Measurements from ENCODE around the gene RAVER1. TPM values are rescaled to one million over a fixed set of nuclear protein-coding genes. Genes with fewer than 3 reads are reported as not detected.

Gene RAVER1
- total RNA-seq, 1 experiment from 2014 or later = 55.6 TPM

DNA sequence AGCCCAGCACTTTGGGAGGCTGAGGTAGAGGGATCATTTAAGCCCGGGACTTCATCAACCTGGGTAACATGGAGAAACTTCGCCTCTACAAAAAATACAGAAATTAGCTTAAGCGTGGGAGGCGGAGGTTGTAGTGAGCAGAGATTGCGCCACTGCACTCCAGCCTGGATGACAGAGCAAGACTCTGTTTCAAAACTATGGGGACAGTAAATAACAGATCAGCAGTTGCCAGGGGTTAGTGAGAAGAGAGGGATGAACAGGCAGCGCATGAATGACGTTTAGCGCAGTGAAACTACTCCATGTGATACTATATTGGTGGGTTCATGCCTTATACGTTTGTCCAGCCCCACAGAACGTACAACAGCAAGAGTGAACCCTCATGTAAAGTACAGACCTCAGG is 13.2 kb upstream of the RAVER1 start:
- POLR2A ChIA-PET = no interaction called here

DNA sequence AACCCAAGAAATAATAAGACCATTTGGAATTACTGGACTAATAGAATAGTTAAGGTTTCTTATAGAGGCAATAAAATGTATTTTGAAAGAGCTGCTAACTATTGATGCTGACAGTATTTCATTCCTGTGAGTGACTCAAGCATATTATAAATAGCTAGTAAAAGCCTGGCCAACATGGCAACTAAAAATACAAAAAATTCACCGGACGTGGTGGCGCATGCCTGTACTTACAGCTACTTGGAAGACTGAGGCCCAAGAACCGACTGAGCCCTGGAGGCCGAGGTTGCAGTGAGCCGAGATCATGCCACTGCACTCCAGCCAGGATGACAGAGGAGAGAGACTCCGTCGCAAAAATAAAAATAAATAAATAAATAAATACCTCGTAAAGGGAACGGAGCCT is 11.5 kb upstream of the RAVER1 start:
- no peaks in the 10 kb centered on the region for H3K36me3 ChIP-seq (ENCODE audit: control insufficient read depth, insufficient read depth, low read length)
- no TSS peak for BruUV-seq (replicated peaks)
- intact Hi-C loops (cut with micrococcal nuclease; ENCODE audit: unreplicated experiment) (no loop called here), in situ Hi-C loops (cut with HindIII; ENCODE audit: low pct_unique_long_range_greater_than_20kb, low sequenced_read_pairs) (no loop called here)
- POLR2A ChIA-PET = no interaction called here
- DNase-seq (ENCODE audit: low read depth, low spot score) (no peak), ATAC-seq (no peak)
- TF ChIP-seq, protein P1, sequence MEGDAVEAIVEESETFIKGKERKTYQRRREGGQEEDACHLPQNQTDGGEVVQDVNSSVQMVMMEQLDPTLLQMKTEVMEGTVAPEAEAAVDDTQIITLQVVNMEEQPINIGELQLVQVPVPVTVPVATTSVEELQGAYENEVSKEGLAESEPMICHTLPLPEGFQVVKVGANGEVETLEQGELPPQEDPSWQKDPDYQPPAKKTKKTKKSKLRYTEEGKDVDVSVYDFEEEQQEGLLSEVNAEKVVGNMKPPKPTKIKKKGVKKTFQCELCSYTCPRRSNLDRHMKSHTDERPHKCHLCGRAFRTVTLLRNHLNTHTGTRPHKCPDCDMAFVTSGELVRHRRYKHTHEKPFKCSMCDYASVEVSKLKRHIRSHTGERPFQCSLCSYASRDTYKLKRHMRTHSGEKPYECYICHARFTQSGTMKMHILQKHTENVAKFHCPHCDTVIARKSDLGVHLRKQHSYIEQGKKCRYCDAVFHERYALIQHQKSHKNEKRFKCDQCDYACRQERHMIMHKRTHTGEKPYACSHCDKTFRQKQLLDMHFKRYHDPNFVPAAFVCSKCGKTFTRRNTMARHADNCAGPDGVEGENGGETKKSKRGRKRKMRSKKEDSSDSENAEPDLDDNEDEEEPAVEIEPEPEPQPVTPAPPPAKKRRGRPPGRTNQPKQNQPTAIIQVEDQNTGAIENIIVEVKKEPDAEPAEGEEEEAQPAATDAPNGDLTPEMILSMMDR (IDR thresholded peaks at IDR 0.05) = no peak
- TF ChIP-seq POLR2AphosphoS5 (IDR thresholded peaks at IDR 0.05; ENCODE audit: low read depth, low read length) = no peak
- TF ChIP-seq, protein P2, sequence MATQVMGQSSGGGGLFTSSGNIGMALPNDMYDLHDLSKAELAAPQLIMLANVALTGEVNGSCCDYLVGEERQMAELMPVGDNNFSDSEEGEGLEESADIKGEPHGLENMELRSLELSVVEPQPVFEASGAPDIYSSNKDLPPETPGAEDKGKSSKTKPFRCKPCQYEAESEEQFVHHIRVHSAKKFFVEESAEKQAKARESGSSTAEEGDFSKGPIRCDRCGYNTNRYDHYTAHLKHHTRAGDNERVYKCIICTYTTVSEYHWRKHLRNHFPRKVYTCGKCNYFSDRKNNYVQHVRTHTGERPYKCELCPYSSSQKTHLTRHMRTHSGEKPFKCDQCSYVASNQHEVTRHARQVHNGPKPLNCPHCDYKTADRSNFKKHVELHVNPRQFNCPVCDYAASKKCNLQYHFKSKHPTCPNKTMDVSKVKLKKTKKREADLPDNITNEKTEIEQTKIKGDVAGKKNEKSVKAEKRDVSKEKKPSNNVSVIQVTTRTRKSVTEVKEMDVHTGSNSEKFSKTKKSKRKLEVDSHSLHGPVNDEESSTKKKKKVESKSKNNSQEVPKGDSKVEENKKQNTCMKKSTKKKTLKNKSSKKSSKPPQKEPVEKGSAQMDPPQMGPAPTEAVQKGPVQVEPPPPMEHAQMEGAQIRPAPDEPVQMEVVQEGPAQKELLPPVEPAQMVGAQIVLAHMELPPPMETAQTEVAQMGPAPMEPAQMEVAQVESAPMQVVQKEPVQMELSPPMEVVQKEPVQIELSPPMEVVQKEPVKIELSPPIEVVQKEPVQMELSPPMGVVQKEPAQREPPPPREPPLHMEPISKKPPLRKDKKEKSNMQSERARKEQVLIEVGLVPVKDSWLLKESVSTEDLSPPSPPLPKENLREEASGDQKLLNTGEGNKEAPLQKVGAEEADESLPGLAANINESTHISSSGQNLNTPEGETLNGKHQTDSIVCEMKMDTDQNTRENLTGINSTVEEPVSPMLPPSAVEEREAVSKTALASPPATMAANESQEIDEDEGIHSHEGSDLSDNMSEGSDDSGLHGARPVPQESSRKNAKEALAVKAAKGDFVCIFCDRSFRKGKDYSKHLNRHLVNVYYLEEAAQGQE (IDR thresholded peaks at IDR 0.05; ENCODE audit: insufficient read depth in 1 of 2, low read depth in 2 of 2, low read length in 1 of 2) = no peak
- TF ChIP-seq TCF7L2 (IDR thresholded peaks at IDR 0.05; ENCODE audit: low read depth, low read length) = no peak
- TF ChIP-seq SIN3A (IDR thresholded peaks at IDR 0.05; ENCODE audit: borderline replicate concordance, insufficient read depth, low read depth, low read length) = no peak
- H3K27ac ChIP-seq (ENCODE audit: low read length) = no peak overlapping the region
- no peaks in the 10 kb centered on the region for H3K9me3 ChIP-seq (ENCODE audit: control insufficient read depth, insufficient read depth, low read depth, low read length)
- no peaks in the 10 kb centered on the region for H3K27me3 ChIP-seq (ENCODE audit: control insufficient read depth, insufficient read depth, low read length)
- CTCF ChIA-PET = interaction anchor here (0.6 kb wide), 1 partner anchor 60 kb away, joined by 4 read pairs; no protein-coding TSS in a partner anchor
- H3K4me1 ChIP-seq (ENCODE audit: control insufficient read depth, insufficient read depth, low read length) = no peaks in the 10 kb centered on the region
- H3K4me3 ChIP-seq (ENCODE audit: low read depth in 2 of 2, low read length in 2 of 2) = no peak overlapping the region

More for the DNA sequence above, 13.2 kb upstream of the RAVER1 start:
- H3K27me3 ChIP-seq (ENCODE audit: control insufficient read depth, insufficient read depth, low read length) = no peaks in the 10 kb centered on the region
- H3K4me1 ChIP-seq (ENCODE audit: control insufficient read depth, insufficient read depth, low read length) = no peaks in the 10 kb centered on the region
- BruUV-seq (replicated peaks) = no TSS peak
- DNase-seq (ENCODE audit: low read depth, low spot score) (no peak), ATAC-seq (no peak)
- intact Hi-C loops (cut with micrococcal nuclease; ENCODE audit: unreplicated experiment) = no loop called here
- TF ChIP-seq, protein P1 (IDR thresholded peaks at IDR 0.05) = no peak
- TF ChIP-seq TCF7L2 (IDR thresholded peaks at IDR 0.05; ENCODE audit: low read depth, low read length) (no peak), POLR2AphosphoS5 (IDR thresholded peaks at IDR 0.05; ENCODE audit: low read depth, low read length) (no peak)
- no peaks in the 10 kb centered on the region for H3K36me3 ChIP-seq (ENCODE audit: control insufficient read depth, insufficient read depth, low read length)
- CTCF ChIA-PET = no interaction called here
- H3K27ac ChIP-seq (ENCODE audit: low read length) = no peak overlapping the region
- H3K9me3 ChIP-seq (ENCODE audit: control insufficient read depth, insufficient read depth, low read depth, low read length) = no peaks in the 10 kb centered on the region
- in situ Hi-C loops (cut with HindIII; ENCODE audit: low pct_unique_long_range_greater_than_20kb, low sequenced_read_pairs) = no loop called here
- no peak overlapping the region for H3K4me3 ChIP-seq (ENCODE audit: low read depth in 2 of 2, low read length in 2 of 2)

Measured in Panc1 (cell line).